ENCODE results near the gene SMG5. TPM values are rescaled to one million over a fixed set of nuclear protein-coding genes. Genes with fewer than 3 reads are reported as not detected.
A peak's percentile ranks its signal among the peaks of the same experiment; 100 is the strongest.

Gene SMG5
- total RNA-seq, 2 experiments from 2014 or later = 87.9 to 88.9 TPM

DNA sequence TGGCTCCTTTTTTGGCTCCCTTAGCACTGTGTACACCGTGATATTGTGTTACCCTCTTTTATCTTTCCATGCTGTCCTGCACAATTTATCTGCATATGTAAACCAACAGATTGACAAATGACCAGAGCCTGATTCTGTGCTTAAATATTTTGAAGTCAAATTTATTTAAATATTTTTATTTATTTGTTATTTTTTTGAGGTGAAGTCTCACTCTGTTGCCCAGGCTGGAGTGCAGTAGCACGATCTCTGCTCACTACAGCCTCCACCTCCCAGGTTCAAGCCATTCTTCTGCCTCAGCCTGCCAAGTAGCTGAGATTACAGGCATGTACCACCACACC, 57.0 kb downstream of the SMG5 start:
- TF ChIP-seq EZH2phosphoT487 (IDR thresholded peaks at IDR 0.05; ENCODE audit: borderline replicate concordance, low read depth, low read length) = no peak
- TF ChIP-seq, protein P1, sequence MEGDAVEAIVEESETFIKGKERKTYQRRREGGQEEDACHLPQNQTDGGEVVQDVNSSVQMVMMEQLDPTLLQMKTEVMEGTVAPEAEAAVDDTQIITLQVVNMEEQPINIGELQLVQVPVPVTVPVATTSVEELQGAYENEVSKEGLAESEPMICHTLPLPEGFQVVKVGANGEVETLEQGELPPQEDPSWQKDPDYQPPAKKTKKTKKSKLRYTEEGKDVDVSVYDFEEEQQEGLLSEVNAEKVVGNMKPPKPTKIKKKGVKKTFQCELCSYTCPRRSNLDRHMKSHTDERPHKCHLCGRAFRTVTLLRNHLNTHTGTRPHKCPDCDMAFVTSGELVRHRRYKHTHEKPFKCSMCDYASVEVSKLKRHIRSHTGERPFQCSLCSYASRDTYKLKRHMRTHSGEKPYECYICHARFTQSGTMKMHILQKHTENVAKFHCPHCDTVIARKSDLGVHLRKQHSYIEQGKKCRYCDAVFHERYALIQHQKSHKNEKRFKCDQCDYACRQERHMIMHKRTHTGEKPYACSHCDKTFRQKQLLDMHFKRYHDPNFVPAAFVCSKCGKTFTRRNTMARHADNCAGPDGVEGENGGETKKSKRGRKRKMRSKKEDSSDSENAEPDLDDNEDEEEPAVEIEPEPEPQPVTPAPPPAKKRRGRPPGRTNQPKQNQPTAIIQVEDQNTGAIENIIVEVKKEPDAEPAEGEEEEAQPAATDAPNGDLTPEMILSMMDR (conservative IDR thresholded peaks at IDR 0.05; ENCODE audit: low read length) = peak; percentile 18; the same call in 1 of the 2 replicates
- peaks cover 42% of the 10 kb centered on the region for H3K36me3 ChIP-seq (ENCODE audit: insufficient read depth, low read length)
- peak overlapping the region; percentile 39 for H3K27ac ChIP-seq (ENCODE audit: low read depth, low read length, poor library complexity, severe bottlenecking)
- intact Hi-C loops (cut with micrococcal nuclease; ENCODE audit: unreplicated experiment) = loop anchor here (1.0 to 5.0 kb wide), 3 partner anchors 79 to 133 kb away; no protein-coding TSS in a partner anchor
- H3K4me3 ChIP-seq (ENCODE audit: low read depth, low read length, poor library complexity, severe bottlenecking) = no peak overlapping the region
- H2AFZ ChIP-seq (ENCODE audit: low read length) = no peak overlapping the region
- peaks cover 15% of the 10 kb centered on the region for H3K4me1 ChIP-seq (ENCODE audit: insufficient read depth, low read length, poor library complexity, severe bottlenecking)
- H3K79me2 ChIP-seq (ENCODE audit: insufficient read depth, low read depth, low read length) = no peaks in the 10 kb centered on the region
- no peaks in the 10 kb centered on the region for H3K9me3 ChIP-seq (ENCODE audit: low read length)
- DNase-seq (ENCODE audit: low spot score) = no peak
- BruUV-seq (replicated peaks) = no TSS peak
- H4K20me1 ChIP-seq (ENCODE audit: insufficient read depth, low read length) = no peaks in the 10 kb centered on the region
- H3K9me2 ChIP-seq (ENCODE audit: insufficient read depth, low read length) = no peaks in the 10 kb centered on the region
- ChIA-PET POLR2A (interaction anchor here (0.6 to 3.7 kb wide), 6 partner anchors 12 to 859 kb away, joined by 5 to 18 read pairs (median 6); partner anchors contain the start of gene PMF1), CTCF (ENCODE audit: unreplicated experiment) (interaction anchor here (0.7 to 1.2 kb wide), 9 partner anchors 13 to 84 kb away, joined by 3 to 11 read pairs (median 4); partner anchors contain the start of gene PMF1)
- no peak overlapping the region for H3K4me2 ChIP-seq (ENCODE audit: low read length)

DNA sequence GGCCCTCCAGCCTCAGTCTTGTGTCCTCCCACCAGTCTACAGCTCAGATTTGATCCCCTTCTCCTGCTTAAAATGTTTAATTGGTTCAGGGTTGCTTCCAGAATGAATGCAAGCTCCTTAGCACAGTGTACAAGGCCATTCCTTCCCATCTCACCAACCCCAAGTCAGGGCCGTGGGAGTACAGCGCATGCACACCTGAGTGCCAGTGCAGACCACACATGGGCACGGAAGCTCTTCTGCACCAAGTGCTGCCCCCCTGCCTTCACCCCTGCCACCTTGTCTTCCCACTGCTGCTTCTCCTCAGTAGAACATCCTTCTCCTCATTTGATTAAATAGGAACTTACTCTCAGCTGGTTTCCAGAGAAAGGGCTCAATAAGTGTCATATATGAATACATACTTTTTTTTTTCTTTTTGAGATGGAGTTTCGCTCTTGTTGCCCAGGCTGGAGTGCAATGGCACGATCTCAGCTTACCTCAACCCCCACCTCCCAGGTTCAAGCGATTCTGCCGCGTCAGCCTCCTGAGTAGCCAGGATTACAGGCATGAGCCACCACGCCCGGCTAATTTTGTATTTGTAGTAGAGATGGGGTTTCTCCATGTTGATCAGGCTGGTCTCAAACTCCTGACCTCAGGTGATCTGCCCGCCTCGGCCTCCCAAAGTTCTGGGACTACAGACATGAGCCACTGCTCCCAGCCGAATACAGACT, 60.5 kb downstream of the SMG5 start:
- no TSS peak for BruUV-seq (replicated peaks)

More for the DNA sequence above, 60.5 kb downstream of the SMG5 start:
- H3K79me2 ChIP-seq (ENCODE audit: insufficient read depth, low read depth, low read length) = 0 out of 2 replicates have a peak, but pooled peaks cover 7% of the 10 kb centered on the region
- no peaks in the 10 kb centered on the region for H3K9me3 ChIP-seq (ENCODE audit: low read length)
- intact Hi-C loops (cut with micrococcal nuclease; ENCODE audit: unreplicated experiment) = no loop called here
- TF ChIP-seq EZH2phosphoT487 (IDR thresholded peaks at IDR 0.05; ENCODE audit: borderline replicate concordance, low read depth, low read length) = no peak
- TF ChIP-seq, protein P1 (conservative IDR thresholded peaks at IDR 0.05; ENCODE audit: low read length) = no peak
- H3K9me2 ChIP-seq (ENCODE audit: insufficient read depth, low read length) = no peaks in the 10 kb centered on the region
- ChIA-PET CTCF (ENCODE audit: unreplicated experiment) (interaction anchor here (0.9 kb wide), 1 partner anchor 9 kb away, joined by 4 read pairs; the partner anchor contains the start of gene PMF1), POLR2A (interaction anchor here (0.6 to 0.7 kb wide), 2 partner anchors 9 kb away, joined by 3 read pairs; partner anchors contain the start of gene PMF1)
- H4K20me1 ChIP-seq (ENCODE audit: insufficient read depth, low read length) = no peaks in the 10 kb centered on the region
- no peak overlapping the region for H3K4me2 ChIP-seq (ENCODE audit: low read length)
- H3K27ac ChIP-seq (ENCODE audit: low read depth, low read length, poor library complexity, severe bottlenecking) = no peak overlapping the region
- no peak overlapping the region for H2AFZ ChIP-seq (ENCODE audit: low read length)
- H3K4me3 ChIP-seq (ENCODE audit: low read depth, low read length, poor library complexity, severe bottlenecking) = no peak overlapping the region
- DNase-seq (ENCODE audit: low spot score) = no peak
- H3K36me3 ChIP-seq (ENCODE audit: insufficient read depth, low read length) = peaks cover 52% of the 10 kb centered on the region
- peaks cover 15% of the 10 kb centered on the region for H3K4me1 ChIP-seq (ENCODE audit: insufficient read depth, low read length, poor library complexity, severe bottlenecking)
